IPS DF 6.9 (cell line): ENCODE measurements around the gene TGIF2LY.
"Not testable (repeated sequence)": the region's sequence is repeated elsewhere in the genome, so short reads cannot be mapped to it uniquely, and the experiment has no call there.

Experiments
- DNase-seq: peaks from one replicate; pipeline ENCODE4 v3.0.0-alpha.2; 2013; ENCODE audit warnings: low read depth, low spot score
- H3K27ac ChIP-seq: one replicate; pipeline ENCODE4 v1.5.1; 2013; ENCODE audit warnings: low read length, control low read depth
- H3K27me3 ChIP-seq: 2 replicates; pipeline ENCODE4 v1.6.1; 2013; ENCODE audit warnings: mild to moderate bottlenecking, low read length; ENCODE audit not compliant: control insufficient read depth, insufficient read depth
- H3K36me3 ChIP-seq: 2 replicates; pipeline ENCODE4 v1.6.1; 2013; ENCODE audit warnings: low read length; ENCODE audit not compliant: control insufficient read depth, insufficient read depth
- H3K4me1 ChIP-seq: 2 replicates; pipeline ENCODE4 v1.6.1; 2013; ENCODE audit warnings: low read length; ENCODE audit not compliant: control insufficient read depth, insufficient read depth
- H3K4me3 ChIP-seq: 2 replicates; pipeline ENCODE4 v1.5.1; 2013; ENCODE audit warnings: mild to moderate bottlenecking, low read length
- H3K9me3 ChIP-seq: 2 replicates; pipeline ENCODE4 v1.6.1; 2013; ENCODE audit warnings: low read length, inconsistent platforms; ENCODE audit not compliant: control insufficient read depth, insufficient read depth
- WGBS: extraction: QIAGEN DNeasy Blood & Tissue Kit; methylation state at CpG from one replicate; pipeline ENCODE4 v1.1.7; 2013; ENCODE audit warnings: mixed read lengths, missing lambda C conversion rate; ENCODE audit not compliant: insufficient read length, insufficient coverage; 5-methylcytosine and 5-hydroxymethylcytosine counted together

The TGIF2LY gene

DNA sequence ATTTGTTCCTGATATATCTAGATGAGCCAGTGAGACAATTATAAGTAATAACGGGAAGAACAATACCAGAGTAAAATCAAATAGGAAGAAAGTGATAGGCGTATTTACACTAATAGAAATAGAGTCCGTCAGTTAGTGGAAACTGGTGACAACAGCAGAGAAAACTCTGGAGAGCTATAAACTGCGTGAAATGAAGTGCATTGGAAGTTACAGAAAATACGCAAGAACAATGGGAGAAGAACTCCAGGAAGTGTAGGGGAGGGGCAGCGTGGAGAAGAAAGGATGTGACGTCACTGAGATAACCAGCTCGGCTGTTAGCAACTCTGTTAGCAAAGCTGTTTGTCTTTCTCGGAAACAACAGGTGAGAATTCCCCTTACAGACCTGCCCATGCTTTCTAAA lies at the start of gene TGIF2LY:
Gene TGIF2LY (plus strand): TSS at position 301 of the 400 bp plus-strand sequence. CDS start 178 bp downstream, outside the sequence.
- not testable (repeated sequence) for DNase-seq, H3K9me3 ChIP-seq, H3K36me3 ChIP-seq, H3K4me1 ChIP-seq, H3K27me3 ChIP-seq, H3K4me3 ChIP-seq, H3K27ac ChIP-seq
- WGBS = no CpG with 5 or more reads among the region's 9 CpGs
